Measurements from ENCODE around the gene SCN5A.

The SCN5A gene

DNA sequence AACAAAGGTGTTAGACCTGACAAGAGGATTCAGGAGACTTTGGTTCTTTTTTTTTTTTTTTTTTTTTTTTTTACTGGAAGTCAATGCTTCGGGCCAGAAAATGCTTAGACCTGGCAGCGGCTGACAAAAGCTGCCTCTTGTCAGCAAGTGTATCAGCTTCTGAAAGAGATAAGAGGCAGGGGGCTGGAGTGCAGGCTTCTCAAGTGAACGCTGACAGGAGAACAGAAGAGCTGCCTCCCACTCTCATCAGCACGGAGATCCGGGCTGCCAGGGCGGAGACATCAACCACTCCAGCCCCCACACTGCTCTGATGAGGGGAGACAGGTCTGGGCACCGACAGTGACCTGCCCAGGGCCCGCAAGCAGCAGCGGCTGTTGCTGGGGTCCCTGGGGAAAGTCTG, 9.4 kb upstream of the SCN5A start:
- TF ChIP-seq BACH2 (CRISPR knock-in tag; IDR thresholded peaks at IDR 0.05; ENCODE audit: borderline replicate concordance) = no peak
- TF ChIP-seq TCF4 (CRISPR knock-in tag; IDR thresholded peaks at IDR 0.05; ENCODE audit: borderline replicate concordance) = no peak
- no peak for TF ChIP-seq ISL1 (CRISPR knock-in tag; IDR thresholded peaks at IDR 0.05)
- no peak for TF ChIP-seq ESRRG (CRISPR knock-in tag; IDR thresholded peaks at IDR 0.05)
- TF ChIP-seq ZC3H10 (CRISPR knock-in tag; IDR thresholded peaks at IDR 0.05) = no peak
- no peak for TF ChIP-seq ZFP30 (CRISPR knock-in tag; IDR thresholded peaks at IDR 0.05)
- TF ChIP-seq PPARA (CRISPR knock-in tag; IDR thresholded peaks at IDR 0.05; ENCODE audit: borderline replicate concordance) = no peak
- no peak for TF ChIP-seq ZFP3 (CRISPR knock-in tag; IDR thresholded peaks at IDR 0.05)
- TF ChIP-seq TOX (CRISPR knock-in tag; IDR thresholded peaks at IDR 0.05; ENCODE audit: borderline replicate concordance) = no peak
- no peak for TF ChIP-seq CSDC2 (CRISPR knock-in tag; IDR thresholded peaks at IDR 0.05)
- TF ChIP-seq SNAI2 (CRISPR knock-in tag; IDR thresholded peaks at IDR 0.05) = no peak
- TF ChIP-seq, protein P1, sequence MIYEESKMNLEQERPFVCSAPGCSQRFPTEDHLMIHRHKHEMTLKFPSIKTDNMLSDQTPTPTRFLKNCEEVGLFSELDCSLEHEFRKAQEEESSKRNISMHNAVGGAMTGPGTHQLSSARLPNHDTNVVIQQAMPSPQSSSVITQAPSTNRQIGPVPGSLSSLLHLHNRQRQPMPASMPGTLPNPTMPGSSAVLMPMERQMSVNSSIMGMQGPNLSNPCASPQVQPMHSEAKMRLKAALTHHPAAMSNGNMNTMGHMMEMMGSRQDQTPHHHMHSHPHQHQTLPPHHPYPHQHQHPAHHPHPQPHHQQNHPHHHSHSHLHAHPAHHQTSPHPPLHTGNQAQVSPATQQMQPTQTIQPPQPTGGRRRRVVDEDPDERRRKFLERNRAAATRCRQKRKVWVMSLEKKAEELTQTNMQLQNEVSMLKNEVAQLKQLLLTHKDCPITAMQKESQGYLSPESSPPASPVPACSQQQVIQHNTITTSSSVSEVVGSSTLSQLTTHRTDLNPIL (CRISPR knock-in tag; IDR thresholded peaks at IDR 0.05; ENCODE audit: low read depth) = no peak
- TF ChIP-seq, protein P2, sequence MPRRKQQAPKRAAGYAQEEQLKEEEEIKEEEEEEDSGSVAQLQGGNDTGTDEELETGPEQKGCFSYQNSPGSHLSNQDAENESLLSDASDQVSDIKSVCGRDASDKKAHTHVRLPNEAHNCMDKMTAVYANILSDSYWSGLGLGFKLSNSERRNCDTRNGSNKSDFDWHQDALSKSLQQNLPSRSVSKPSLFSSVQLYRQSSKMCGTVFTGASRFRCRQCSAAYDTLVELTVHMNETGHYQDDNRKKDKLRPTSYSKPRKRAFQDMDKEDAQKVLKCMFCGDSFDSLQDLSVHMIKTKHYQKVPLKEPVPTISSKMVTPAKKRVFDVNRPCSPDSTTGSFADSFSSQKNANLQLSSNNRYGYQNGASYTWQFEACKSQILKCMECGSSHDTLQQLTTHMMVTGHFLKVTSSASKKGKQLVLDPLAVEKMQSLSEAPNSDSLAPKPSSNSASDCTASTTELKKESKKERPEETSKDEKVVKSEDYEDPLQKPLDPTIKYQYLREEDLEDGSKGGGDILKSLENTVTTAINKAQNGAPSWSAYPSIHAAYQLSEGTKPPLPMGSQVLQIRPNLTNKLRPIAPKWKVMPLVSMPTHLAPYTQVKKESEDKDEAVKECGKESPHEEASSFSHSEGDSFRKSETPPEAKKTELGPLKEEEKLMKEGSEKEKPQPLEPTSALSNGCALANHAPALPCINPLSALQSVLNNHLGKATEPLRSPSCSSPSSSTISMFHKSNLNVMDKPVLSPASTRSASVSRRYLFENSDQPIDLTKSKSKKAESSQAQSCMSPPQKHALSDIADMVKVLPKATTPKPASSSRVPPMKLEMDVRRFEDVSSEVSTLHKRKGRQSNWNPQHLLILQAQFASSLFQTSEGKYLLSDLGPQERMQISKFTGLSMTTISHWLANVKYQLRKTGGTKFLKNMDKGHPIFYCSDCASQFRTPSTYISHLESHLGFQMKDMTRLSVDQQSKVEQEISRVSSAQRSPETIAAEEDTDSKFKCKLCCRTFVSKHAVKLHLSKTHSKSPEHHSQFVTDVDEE (CRISPR knock-in tag; IDR thresholded peaks at IDR 0.05) = no peak
- no peak for TF ChIP-seq RARB (CRISPR knock-in tag; IDR thresholded peaks at IDR 0.05)
- TF ChIP-seq, protein P3, sequence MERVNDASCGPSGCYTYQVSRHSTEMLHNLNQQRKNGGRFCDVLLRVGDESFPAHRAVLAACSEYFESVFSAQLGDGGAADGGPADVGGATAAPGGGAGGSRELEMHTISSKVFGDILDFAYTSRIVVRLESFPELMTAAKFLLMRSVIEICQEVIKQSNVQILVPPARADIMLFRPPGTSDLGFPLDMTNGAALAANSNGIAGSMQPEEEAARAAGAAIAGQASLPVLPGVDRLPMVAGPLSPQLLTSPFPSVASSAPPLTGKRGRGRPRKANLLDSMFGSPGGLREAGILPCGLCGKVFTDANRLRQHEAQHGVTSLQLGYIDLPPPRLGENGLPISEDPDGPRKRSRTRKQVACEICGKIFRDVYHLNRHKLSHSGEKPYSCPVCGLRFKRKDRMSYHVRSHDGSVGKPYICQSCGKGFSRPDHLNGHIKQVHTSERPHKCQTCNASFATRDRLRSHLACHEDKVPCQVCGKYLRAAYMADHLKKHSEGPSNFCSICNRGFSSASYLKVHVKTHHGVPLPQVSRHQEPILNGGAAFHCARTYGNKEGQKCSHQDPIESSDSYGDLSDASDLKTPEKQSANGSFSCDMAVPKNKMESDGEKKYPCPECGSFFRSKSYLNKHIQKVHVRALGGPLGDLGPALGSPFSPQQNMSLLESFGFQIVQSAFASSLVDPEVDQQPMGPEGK (CRISPR knock-in tag; IDR thresholded peaks at IDR 0.05; ENCODE audit: borderline replicate concordance) = no peak
- TF ChIP-seq, protein P4, sequence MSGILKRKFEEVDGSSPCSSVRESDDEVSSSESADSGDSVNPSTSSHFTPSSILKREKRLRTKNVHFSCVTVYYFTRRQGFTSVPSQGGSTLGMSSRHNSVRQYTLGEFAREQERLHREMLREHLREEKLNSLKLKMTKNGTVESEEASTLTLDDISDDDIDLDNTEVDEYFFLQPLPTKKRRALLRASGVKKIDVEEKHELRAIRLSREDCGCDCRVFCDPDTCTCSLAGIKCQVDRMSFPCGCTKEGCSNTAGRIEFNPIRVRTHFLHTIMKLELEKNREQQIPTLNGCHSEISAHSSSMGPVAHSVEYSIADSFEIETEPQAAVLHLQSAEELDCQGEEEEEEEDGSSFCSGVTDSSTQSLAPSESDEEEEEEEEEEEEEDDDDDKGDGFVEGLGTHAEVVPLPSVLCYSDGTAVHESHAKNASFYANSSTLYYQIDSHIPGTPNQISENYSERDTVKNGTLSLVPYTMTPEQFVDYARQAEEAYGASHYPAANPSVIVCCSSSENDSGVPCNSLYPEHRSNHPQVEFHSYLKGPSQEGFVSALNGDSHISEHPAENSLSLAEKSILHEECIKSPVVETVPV (CRISPR knock-in tag; IDR thresholded peaks at IDR 0.05) = no peak
- no peak for TF ChIP-seq GLIS3 (CRISPR knock-in tag; IDR thresholded peaks at IDR 0.05)
- no peak for TF ChIP-seq ARNTL (CRISPR knock-in tag; IDR thresholded peaks at IDR 0.05; ENCODE audit: borderline replicate concordance, low read depth)
- no peak for ATAC-seq

DNA sequence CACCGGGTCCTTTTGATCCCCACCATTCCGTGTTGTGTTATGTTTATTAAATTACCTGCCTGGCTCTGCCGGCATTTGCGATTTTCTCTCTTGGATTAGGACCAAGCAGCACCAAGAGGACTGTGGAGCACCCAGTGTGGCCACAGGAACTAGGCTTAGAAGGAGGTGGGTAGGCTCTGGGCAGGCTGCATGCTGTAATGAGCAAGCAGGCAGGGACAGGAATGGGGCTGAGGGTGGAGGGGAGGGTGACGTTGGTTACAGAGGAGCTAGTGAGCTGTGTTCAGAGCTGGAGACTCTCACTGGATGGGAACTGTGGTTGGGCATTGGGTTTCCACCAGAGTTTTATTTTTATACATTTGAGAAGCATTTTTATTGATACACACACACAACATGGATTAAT, 7.9 kb upstream of the SCN5A start:
- no peak for ATAC-seq
- no peak for TF ChIP-seq ZC3H10 (CRISPR knock-in tag; IDR thresholded peaks at IDR 0.05)
- TF ChIP-seq, protein P4 (CRISPR knock-in tag; IDR thresholded peaks at IDR 0.05) = no peak
- TF ChIP-seq BACH2 (CRISPR knock-in tag; IDR thresholded peaks at IDR 0.05; ENCODE audit: borderline replicate concordance) = no peak
- no peak for TF ChIP-seq SNAI2 (CRISPR knock-in tag; IDR thresholded peaks at IDR 0.05)
- TF ChIP-seq ZNF8 (CRISPR knock-in tag; IDR thresholded peaks at IDR 0.05) = no peak
- TF ChIP-seq ZNF70 (CRISPR knock-in tag; IDR thresholded peaks at IDR 0.05) = no peak
- no peak for TF ChIP-seq ZNF565 (CRISPR knock-in tag; conservative IDR thresholded peaks at IDR 0.05; ENCODE audit: low read depth)
- TF ChIP-seq, protein P5, sequence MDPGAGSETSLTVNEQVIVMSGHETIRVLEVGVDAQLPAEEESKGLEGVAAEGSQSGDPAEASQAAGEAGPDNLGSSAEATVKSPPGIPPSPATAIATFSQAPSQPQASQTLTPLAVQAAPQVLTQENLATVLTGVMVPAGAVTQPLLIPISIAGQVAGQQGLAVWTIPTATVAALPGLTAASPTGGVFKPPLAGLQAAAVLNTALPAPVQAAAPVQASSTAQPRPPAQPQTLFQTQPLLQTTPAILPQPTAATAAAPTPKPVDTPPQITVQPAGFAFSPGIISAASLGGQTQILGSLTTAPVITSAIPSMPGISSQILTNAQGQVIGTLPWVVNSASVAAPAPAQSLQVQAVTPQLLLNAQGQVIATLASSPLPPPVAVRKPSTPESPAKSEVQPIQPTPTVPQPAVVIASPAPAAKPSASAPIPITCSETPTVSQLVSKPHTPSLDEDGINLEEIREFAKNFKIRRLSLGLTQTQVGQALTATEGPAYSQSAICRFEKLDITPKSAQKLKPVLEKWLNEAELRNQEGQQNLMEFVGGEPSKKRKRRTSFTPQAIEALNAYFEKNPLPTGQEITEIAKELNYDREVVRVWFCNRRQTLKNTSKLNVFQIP (CRISPR knock-in tag; IDR thresholded peaks at IDR 0.05; ENCODE audit: borderline replicate concordance, low read depth) = no peak

All from SK-N-SH treated with all-trans-retinoic acid at 6 μM for 48 hours (cell line).